Raji (cell line): ENCODE results near the gene BTBD8.

ENCODE experiments used
- POLR2A ChIP-seq: IDR thresholded peaks from 2 replicates; pipeline ENCODE4 v1.6.1; 2011; ENCODE audit warnings: low read depth, low read length, control low read depth; ENCODE audit not compliant: insufficient read depth

The BTBD8 gene

DNA sequence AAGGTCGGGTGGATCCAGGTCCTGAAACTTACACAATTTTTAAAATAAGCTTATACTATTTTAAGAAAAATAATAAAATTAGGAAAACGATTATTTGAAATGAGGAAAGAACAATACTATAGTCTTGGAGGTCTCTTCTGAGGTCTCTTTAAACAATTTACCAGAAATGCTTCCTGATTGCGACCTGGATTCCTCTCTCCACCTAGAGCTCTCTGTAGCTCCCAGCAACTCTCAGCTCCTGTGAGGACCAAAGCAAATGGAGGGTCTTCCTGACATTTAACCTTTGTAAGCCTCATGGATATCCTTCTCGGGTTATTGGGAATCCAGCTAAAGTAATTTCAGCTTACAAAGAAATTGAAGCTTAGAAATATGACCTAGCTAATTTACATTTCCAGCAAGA lies 886 bp downstream of the BTBD8 start:
- TF ChIP-seq POLR2A, result no peak

DNA sequence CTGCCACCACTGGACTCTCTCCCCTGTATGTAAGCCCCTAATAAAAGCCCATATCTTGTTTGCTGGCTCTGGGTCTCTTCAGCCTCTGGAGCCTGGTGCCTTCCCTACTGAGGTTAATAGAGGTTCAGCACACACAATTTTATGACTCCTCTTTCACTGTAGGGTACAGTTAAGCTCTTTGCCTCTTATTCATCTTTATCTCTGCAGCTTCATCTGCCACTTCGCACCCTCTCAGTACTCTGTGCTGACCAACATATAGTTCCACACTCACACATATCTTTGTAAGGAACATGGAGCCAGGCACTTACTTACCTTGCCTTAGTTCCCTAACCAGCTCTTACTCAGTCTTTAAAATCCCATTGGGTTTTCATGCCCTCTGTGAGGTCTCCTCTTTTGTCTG lies 4.5 kb downstream of the BTBD8 start:
- TF ChIP-seq POLR2A, result no peak

DNA sequence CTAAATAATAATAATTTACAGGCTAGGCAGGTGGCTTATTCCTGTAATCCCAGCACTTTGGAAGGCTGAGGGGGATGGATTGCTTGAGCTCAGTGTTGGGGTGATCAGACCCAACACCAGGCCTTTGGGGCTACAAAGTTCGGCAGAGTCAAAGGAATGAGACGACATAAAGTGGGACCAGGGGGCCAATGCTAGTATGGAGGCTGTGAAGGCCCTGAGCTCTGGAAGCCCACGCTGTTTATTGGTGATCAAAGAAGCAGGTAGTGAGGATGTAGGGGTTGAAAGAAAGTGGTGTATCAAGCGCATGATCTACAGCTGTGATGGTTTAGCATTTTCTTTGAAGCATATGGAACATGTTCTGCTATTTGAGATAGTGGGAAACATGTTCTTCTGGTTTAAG lies 5.6 kb downstream of the BTBD8 start:
- no peak for TF ChIP-seq POLR2A

DNA sequence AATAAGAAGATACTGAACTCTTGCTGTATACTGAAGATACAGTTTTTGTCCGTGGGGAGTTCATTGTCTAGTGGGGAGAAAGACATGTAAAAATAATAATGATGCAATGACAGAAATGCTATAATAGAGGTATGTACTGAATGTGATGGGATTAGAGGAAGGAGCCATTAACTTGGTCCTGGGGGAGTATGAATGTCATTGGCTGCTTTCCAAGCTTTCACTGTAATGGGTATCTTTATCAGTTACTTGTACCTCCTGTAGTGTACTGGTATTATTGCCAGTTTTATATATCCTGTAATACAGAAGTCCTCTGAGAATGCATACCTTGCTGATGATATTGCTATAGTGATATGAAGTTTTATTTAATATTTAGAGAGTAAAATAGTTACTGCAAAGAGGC lies 7.4 kb downstream of the BTBD8 start:
- no peak for TF ChIP-seq POLR2A

DNA sequence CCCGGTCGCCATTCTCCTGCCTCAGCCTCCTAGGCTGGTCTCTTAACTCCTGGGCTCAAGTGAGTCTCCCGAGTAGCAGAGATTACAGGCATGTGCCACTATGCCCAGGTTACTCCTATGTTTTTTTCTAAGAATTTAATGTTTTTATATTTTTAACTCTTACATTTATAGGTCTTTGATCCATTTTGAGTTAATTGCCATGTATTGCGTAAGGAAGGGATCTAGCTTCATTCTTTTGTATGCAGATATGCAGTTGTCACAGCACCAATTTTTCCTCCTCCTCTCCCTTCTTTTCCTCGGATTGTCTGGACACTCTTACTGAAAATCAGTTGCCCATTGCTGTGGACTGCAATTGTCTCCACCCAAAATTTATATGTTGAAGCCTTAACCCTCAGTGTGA lies 11.5 kb downstream of the BTBD8 start:
- TF ChIP-seq POLR2A, result no peak

DNA sequence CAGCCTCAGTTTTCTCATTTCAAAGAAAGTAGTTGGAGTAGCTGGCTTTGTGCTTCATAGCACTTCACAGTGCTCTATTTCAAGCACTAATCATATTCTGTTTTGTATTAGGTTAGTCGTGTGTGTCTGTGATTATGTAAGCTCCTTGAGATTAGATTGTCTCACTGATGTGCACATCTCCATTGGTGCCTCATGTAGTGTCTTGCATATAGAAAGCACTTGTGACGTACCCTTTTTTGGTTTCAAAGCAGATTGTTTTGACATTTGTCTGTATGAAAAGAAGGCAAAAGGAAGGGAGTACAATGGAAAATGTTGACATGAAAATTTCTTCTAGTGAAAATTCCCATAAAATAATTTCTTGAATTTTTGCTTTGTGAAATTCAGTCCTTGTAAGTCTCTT lies 13.9 kb downstream of the BTBD8 start:
- TF ChIP-seq POLR2A, result no peak

DNA sequence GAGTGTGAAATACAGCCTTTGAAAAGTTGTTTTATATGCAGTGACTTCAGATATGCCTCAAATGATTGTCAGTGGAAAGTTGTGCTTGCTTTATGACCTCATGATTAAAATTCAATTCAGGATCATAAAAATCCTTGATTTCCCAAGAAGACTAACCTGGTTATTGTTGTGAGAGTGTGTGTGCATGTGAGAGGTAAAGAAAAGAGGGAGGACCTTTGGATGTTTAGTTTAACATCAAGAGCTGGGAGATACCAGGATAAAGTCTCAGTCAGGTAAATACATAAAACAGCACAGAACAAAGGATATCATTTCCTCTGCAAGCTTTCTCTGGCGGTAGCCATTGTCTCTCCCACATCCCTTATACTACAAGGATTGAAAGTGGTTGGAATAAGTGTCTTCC lies 14.4 kb downstream of the BTBD8 start:
- no peak for TF ChIP-seq POLR2A

DNA sequence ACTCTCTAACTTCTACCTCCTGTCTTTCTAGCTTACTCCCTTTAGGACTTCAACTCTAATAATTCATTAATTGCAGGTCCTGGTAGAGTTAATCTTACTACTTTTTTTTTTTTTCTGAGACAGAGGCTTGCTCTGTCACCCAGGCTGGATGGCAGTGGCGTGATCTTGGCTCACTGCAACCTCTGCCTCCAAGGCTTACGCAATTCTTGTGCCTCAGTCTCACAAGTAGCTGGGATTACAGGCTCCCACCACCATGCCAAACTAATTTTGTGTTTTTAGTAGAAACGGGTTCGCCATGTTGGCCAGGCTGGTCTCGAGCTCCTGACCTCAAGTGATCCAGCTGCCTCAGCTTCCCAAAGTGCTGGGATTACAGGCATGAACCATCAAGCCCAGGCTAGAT lies 15.7 kb downstream of the BTBD8 start:
- TF ChIP-seq POLR2A, result no peak

DNA sequence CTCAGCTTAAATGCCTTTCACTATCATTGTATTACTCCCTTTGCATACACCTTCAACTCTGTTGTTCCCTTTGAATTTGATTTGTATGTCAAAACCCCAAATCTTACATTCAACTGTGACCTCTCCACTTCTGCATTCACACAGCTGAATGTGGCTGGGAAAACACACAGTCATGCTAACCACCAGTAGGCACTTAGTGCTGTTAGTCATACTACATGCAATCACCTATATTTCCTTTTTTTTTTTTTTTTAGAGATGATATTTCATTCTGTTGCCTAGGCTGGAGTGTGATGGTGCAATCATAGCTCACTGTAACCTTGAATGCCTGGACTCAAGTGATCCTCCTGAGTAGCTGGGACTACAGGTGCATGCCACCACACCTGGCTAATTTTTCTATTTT lies 16.2 kb downstream of the BTBD8 start:
- no peak for TF ChIP-seq POLR2A

DNA sequence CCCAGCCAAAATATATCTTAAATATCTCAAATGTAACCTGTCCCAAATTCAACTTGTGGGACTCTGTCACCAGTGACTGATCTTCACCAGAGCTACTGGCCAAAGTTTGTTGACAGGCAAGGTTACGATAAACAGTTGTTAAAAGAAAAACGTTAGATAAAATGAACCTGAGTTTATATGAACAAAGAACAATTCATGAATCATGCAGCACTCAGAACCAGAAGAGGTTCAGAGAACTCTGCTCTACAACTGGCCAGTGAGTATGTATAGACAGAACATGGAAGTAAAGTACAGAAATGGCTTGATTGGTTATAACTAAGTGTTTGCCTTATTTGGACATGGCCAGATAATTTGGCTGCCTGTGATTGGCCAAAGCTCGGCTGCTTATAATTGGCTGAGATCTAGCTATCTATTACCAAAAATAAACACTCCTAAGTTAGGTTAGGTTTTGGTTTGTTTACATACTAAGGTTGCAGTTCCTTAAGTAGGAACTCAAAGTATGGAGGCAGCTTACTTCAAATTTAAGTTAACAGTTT lies 25.5 kb downstream of the BTBD8 start:
- no peak for TF ChIP-seq POLR2A

DNA sequence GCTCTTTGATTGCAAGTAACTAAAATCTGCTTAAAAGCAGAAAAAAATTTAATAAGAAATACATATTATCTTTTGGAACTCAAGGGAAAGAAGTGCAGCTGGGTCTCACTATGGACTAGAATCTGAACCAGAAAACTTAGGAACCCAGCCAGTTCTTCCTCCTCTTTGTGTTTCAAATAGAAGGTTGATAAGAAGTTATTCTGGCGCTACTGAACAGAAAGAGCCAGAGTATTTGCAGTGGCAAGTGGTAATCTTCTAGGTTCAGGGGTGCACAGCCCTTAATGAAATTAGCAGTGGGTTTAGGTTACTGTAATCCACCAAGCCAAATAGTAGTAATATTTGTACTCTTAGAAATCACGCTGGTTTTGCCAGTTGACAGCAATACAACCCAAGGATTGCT lies 28.5 kb downstream of the BTBD8 start:
- no peak for TF ChIP-seq POLR2A

DNA sequence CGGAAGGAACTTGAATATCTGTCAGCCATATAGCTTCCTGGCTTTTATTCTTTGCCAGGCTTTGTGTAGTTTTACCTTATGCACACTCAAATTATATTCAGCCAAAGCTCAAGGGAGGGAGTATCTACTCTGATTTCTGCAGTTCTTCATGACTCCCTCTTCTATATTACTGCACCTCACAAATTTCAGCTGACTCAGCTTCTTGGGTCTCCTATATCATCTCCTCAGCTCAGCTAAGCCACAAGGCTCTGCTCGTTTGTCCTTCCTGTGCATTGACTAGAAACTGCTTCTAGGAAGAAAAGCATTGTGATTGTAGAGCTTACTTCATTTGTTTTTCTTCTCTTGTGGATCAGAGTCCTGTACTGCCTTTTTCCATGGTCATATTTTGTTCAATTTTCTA lies 37.4 kb downstream of the BTBD8 start:
- TF ChIP-seq POLR2A, result no peak

DNA sequence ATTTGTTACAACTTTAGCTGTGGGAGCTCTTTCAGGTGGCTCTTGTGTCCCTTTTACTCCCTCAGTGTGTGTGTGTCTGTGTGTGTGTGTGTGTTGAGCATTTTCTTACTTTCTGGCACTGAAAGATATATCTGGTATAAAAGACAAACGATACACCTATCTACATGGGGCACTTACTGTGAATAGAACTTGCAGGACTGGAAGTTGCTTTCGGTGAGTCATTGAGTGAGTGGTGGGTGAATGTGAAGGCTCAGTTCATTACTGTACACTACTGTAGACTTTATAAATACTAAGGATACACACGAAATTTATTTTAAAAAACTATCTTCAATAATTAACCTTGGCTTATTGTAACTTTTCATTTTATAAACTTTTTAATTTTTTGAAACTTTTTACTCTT lies 38.7 kb downstream of the BTBD8 start:
- TF ChIP-seq POLR2A, result no peak

DNA sequence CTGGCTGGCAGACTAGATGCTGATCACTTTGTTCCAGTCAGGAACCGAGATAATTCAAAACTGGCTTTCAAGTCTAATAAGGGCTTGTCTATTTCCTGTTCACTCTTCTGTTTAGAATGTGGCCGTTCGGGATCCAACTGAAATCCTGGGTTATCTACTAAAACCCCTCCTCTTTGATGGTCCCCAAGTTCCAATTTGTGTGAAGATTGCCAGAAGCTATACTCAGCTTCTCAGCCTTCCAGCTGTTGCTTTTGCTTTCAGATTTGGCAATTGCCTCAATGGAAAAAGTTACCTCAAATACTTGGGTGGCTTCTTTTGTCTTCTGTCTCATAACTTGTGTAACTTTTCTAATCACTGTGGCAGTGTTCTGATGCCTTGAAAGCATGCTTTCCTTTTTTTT lies 43.7 kb downstream of the BTBD8 start:
- no peak for TF ChIP-seq POLR2A

DNA sequence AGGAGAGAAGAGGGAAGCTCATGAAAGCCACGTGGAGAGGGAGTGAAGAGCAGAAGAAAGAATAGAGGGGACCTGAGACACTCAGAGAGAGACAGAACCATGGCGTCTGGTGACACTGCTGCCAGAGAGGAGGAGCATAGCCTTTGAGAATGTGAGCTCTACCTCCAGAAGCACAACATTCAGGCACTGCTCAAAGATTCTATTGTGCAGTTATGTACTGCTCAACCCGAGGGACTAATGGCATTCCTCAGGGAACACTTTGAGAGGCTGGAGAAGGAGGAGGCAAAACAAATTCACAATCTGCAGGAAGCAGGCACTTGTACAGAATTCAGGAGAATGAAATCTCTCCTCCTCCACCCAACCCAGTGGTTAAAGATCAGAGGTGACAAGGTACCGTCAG lies 45.1 kb downstream of the BTBD8 start:
- no peak for TF ChIP-seq POLR2A

DNA sequence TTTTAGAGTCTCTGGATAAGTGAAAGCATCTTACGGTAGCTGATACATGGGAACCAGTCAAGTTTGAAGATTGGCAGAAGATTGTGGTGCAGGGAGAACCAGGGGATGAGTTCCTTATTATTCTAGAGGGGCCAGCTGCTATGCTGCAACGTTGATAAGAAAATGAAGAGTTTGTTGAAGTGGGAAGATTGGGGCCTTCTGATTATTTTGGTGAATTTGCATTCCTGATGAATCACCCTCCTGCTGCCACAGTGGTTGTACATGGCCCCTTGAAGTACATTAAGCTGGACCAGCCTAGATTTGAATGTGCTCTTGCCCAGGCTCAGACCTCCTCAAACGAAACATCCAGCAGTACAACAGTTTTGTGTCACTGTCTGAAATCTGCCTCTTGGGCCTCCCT lies 45.9 kb downstream of the BTBD8 start:
- TF ChIP-seq POLR2A, result no peak

DNA sequence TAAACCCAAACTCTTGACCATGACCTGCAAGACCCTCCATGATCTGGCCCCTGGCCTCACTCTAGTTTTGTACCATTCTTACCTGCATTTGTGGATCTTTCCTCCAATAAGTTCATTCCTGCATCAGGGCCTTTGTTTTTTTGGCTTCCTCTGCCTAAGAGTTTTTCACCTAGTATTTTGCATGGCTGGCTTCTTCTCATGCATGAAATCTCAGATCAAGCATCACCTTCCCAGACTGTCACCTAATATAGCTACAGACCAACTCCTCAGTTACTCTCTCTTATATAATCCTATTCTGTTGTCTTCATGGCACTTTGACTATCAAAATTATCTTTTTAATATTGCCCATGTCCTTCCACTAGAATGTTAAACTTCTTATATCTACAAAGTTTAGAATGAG lies 54.2 kb downstream of the BTBD8 start:
- TF ChIP-seq POLR2A, result no peak

DNA sequence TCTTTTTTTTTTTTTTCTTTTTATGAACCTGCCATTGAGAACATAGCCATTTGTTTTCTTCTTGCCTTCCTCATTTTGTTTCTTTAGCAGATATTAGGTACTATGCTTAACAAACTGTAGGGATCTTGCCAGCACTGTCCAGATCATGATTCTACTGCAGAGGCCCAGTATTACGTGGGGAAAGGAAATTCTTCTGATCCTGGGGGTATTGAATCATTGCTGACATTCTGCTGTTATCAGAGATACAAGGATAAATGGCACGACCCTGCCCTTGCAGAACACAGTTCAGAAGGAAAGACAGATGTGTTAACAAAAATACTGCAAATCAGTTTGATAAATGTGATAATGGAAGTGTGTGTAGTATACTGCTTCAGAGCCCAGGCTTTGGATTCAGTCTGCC lies 56.2 kb downstream of the BTBD8 start:
- TF ChIP-seq POLR2A, result no peak
